HPDE6-E6E7 (cell line): Measurements from ENCODE around the gene PALB2.
"Not testable (repeated sequence)": the region's sequence is repeated elsewhere in the genome, so short reads cannot be mapped to it uniquely, and the experiment has no call there.

Experiments
- DNase-seq: peaks from one replicate; pipeline ENCODE4 v3.0.0; 2011; ENCODE audit warnings: missing footprints; ENCODE audit errors: extremely low spot score

PALB2 gene

GRCh38 chr16:23650674-23651416 lies 9.7 kb upstream of the PALB2 start:
- DNase-seq = peak; percentile 31

DNA sequence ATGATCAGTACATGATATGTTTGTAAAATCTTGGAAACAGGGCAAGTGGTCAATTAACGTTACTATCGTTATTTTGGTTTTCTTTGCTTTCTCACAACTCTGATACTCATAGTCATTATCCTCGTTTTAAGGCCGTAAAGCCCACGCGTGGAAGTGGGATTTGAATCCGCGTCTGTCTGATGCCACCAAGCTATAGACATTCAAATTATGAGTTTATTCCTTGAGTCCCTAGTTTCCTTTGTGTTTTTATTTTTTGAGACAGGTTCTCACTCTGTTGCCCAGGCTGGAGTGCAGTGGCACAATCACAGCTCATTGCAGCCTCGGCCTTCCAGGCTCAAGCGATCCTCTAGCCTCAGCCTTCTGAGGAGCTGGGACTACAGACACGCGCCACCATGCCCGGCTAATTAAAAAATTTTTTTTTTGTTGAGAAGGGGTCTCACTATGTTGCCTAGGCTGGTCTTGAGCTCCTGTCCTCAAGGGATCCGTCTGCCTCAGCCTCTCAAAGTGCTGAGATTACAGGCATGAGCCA lies 1.2 kb upstream of the PALB2 start:
- DNase-seq = no peak

- DNase-seq = peak; percentile 25
Observed at GRCh38 chr16:23640615-23640930, 537 bp downstream of the PALB2 start.

- DNase-seq = no peak
Observed at GRCh38 chr16:23635958-23636357, 5.2 kb downstream of the PALB2 start.

- no peak for DNase-seq
Observed at GRCh38 chr16:23634461-23635036, 6.6 kb downstream of the PALB2 start.

GRCh38 chr16:23631874-23632273 lies 9.2 kb downstream of the PALB2 start:
- DNase-seq = not testable (repeated sequence)

- DNase-seq = peak; percentile 34
Observed at GRCh38 chr16:23629516-23629915, 11.6 kb downstream of the PALB2 start.

DNA sequence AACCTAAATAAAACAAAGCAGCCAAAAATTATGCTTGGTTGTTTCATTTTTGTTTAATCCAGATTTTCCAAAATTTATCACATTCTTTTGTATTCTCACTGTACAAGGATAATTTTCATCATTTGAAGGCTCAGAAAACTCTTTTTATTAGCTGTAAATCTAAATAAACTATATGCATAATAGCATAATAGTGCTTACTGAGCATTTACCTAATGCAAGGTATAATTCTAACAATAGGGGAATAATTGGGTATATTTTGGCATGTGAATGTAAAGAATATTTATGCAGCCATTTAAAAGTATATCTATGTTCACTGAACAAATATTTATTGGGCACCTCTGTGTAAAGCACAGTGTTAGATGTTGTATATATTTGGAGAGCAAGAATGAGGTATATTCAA lies 17.0 kb downstream of the PALB2 start:
- no peak for DNase-seq

GRCh38 chr16:23615805-23616204 lies 25.3 kb downstream of the PALB2 start:
- DNase-seq = no peak

GRCh38 chr16:23611936-23612335 lies 29.2 kb downstream of the PALB2 start:
- no peak for DNase-seq

DNA sequence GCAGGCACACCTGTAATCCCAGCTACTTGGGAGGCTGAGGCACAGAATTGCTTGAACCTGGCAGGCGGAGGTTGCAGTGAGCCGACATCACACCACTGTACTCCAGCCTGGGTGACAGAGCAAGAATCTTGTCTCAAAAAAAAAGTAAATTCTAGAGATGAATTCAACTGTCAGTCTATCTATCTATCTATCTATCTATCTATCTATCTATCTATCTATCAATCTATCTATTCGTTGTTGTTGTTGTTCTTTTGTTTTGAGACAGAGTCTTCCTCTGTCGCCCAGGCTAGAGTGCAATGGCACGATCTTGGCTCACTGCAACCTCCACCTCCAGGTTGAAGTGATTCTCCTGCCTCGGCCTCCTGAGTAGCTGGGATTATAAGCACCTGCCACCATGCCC lies 30.2 kb downstream of the PALB2 start:
- not testable (repeated sequence) for DNase-seq

- no peak for DNase-seq
Observed at GRCh38 chr16:23609929-23610328, 31.2 kb downstream of the PALB2 start.

DNA sequence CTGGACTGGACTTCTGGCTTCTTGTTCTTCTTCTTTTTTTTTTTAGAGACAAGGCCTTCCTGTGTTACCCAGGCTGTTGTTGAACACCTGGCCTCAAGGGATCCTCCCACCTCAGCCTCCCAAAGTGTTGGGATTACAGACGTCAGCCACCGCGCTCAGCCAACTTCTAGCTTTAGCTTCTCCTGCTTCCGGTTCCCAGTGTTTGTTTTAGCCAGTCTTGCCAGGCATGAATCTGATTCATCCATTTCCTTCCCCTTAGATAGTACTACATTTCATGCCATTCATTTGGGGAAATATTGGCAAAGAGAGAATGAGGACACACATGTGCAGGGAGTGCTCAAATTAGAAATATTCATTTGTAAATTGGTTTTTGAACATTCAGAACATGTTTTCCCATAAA lies 32.9 kb downstream of the PALB2 start:
- DNase-seq = peak; percentile 36

GRCh38 chr16:23607726-23608125 lies 33.4 kb downstream of the PALB2 start:
- DNase-seq = no peak

GRCh38 chr16:23597003-23597756 lies 43.9 kb downstream of the PALB2 start:
- DNase-seq = peak; percentile 9

GRCh38 chr16:23595951-23596720 lies 45.0 kb downstream of the PALB2 start, which contains the start of gene NDUFAB1:
Gene NDUFAB1 (minus strand): TSS chr16:23596316. CDS start chr16:23596290, 26 bp downstream.
- DNase-seq = peak; percentile 80

DNA sequence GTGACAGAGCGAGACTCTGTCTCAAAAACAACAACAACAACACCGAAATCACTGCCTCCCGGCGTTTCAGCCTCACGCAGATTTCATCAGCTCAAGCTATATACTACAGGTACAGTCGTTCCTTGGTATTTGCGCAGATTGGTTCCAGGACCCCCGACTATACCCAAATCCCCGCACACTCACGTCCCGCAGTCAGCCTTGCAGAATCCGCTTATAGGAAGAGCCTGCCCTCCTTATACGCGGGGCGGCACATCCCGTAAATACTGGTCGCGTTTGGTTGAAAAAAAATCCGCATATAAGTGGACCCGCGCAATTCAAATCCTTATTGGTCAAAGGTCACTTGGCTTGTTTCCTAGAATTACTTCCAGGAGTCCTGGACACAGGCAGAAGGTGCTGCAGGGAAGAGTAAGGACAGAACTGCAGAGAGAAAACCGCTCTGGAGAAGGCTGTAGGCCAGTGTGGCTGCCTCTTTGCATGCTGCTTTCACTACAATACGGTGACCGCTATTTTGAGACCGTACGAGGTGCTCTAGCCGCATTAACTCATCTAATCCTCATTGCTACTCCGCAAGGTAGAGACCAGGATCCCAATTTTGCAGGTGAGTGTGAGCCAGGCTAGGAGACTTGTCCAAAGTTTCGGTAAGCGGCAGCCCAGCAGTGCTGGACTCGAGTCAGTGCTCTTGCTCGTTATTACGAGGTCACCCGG lies 45.7 kb downstream of the PALB2 start:
- no peak for DNase-seq

GRCh38 chr16:23594186-23594585 lies 46.9 kb downstream of the PALB2 start:
- DNase-seq = no peak

GRCh38 chr16:23590181-23590580 lies 50.9 kb downstream of the PALB2 start:
- no peak for DNase-seq

GRCh38 chr16:23587726-23588125 lies 53.4 kb downstream of the PALB2 start:
- no peak for DNase-seq
